Neural progenitor cell (in vitro differentiated cells): ENCODE measurements around the gene PYGB. TPM values are rescaled to one million over a fixed set of nuclear protein-coding genes. Genes with fewer than 3 reads are reported as not detected.

ENCODE experiments used
- DNase-seq: peaks from one replicate; pipeline ENCODE4 v3.0.0-alpha.2; 2016; ENCODE audit warnings: low spot score
- H2AFZ ChIP-seq: fragments of 200-600 bp; sonication (generic); replicated peaks from 2 replicates; pipeline ENCODE4 v1.6.1; 2016; ENCODE audit warnings: antibody characterized with exemption
- H3F3A ChIP-seq: fragments of 200-600 bp; sonication (generic); 2 replicates; pipeline ENCODE4 v1.6.1; 2016; ENCODE audit warnings: antibody characterized with exemption, low read depth
- H3K27ac ChIP-seq: fragments of 200-600 bp; sonication (generic); 2 replicates; pipeline ENCODE4 v1.5.1; 2016; ENCODE audit warnings: mild to moderate bottlenecking
- H3K27me3 ChIP-seq: fragments of 200-600 bp; sonication (generic); 2 replicates; pipeline ENCODE4 v1.6.1; 2016; ENCODE audit warnings: mild to moderate bottlenecking, moderate library complexity
- H3K36me3 ChIP-seq: fragments of 200-600 bp; sonication (generic); 2 replicates; pipeline ENCODE4 v1.5.1; 2016
- H3K4me1 ChIP-seq: fragments of 200-600 bp; sonication (generic); 2 replicates; pipeline ENCODE4 v1.6.1; 2016; ENCODE audit warnings: mixed run types
- H3K4me2 ChIP-seq: fragments of 200-600 bp; sonication (generic); 2 replicates; pipeline ENCODE4 v1.6.1; 2016
- H3K4me3 ChIP-seq: fragments of 200-600 bp; sonication (generic); 2 replicates; pipeline ENCODE4 v1.5.1; 2016
- H3K79me2 ChIP-seq: fragments of 200-600 bp; sonication (generic); 2 replicates; pipeline ENCODE4 v1.6.1; 2016; ENCODE audit warnings: low read depth
- H3K9ac ChIP-seq: fragments of 200-600 bp; sonication (generic); 2 replicates; pipeline ENCODE4 v1.6.1; 2016
- H3K9me3 ChIP-seq: fragments of 200-600 bp; sonication (generic); 2 replicates; pipeline ENCODE4 v1.5.1; 2016; ENCODE audit warnings: low read depth
- H4K20me1 ChIP-seq: fragments of 200-600 bp; sonication (generic); 2 replicates; pipeline ENCODE4 v1.6.1; 2016; ENCODE audit warnings: low read depth
- H3K27ac Mint-ChIP-seq: 3 replicates; pipeline ENCODE4 v1.8.0; 2021; ENCODE audit warnings: mixed read lengths
- H3K27me3 Mint-ChIP-seq: 2 replicates; pipeline ENCODE4 v1.8.0; 2022; ENCODE audit warnings: low read depth, mild to moderate bottlenecking, inconsistent platforms, moderate library complexity, mixed read lengths; ENCODE audit not compliant: insufficient read depth
- H3K36me3 Mint-ChIP-seq: 3 replicates; pipeline ENCODE4 v1.8.0; 2021; ENCODE audit warnings: mixed read lengths
- H3K4me1 Mint-ChIP-seq: 3 replicates; pipeline ENCODE4 v1.8.0; 2021; ENCODE audit warnings: mixed read lengths
- H3K4me3 Mint-ChIP-seq: 3 replicates; pipeline ENCODE4 v1.8.0; 2021; ENCODE audit warnings: mild to moderate bottlenecking, moderate library complexity, mixed read lengths
- H3K9me3 Mint-ChIP-seq: 3 replicates; pipeline ENCODE4 v1.8.0; 2020; ENCODE audit warnings: mixed read lengths
- EZH2 ChIP-seq: fragments of 200-600 bp; sonication (generic); IDR thresholded peaks from 2 replicates; pipeline ENCODE4 v1.6.1; 2017; ENCODE audit warnings: antibody characterized with exemption, mild to moderate bottlenecking, moderate library complexity
- EZH2phosphoT487 ChIP-seq: fragments of 200-600 bp; sonication (generic); IDR thresholded peaks from 2 replicates; pipeline ENCODE4 v1.6.1; 2017; ENCODE audit warnings: antibody characterized with exemption
- total RNA-seq: library from RNA; depleted of rRNA; stranded (reverse); fragments of >200 nt; gene quantifications from 2 replicates; pipeline ENCODE4 v1.2.3, GENCODE V29; 2015; ENCODE audit warnings: low replicate concordance
- TF ChIP-seq, protein P1 (sequence below): fragments of 200-600 bp; sonication (generic); IDR thresholded peaks from 2 replicates; pipeline ENCODE4 v1.5.1; 2017; ENCODE audit warnings: antibody characterized with exemption, mild to moderate bottlenecking

Gene PYGB
- total RNA-seq, 1 donor from 2014 or later, result 40.9 TPM

DNA sequence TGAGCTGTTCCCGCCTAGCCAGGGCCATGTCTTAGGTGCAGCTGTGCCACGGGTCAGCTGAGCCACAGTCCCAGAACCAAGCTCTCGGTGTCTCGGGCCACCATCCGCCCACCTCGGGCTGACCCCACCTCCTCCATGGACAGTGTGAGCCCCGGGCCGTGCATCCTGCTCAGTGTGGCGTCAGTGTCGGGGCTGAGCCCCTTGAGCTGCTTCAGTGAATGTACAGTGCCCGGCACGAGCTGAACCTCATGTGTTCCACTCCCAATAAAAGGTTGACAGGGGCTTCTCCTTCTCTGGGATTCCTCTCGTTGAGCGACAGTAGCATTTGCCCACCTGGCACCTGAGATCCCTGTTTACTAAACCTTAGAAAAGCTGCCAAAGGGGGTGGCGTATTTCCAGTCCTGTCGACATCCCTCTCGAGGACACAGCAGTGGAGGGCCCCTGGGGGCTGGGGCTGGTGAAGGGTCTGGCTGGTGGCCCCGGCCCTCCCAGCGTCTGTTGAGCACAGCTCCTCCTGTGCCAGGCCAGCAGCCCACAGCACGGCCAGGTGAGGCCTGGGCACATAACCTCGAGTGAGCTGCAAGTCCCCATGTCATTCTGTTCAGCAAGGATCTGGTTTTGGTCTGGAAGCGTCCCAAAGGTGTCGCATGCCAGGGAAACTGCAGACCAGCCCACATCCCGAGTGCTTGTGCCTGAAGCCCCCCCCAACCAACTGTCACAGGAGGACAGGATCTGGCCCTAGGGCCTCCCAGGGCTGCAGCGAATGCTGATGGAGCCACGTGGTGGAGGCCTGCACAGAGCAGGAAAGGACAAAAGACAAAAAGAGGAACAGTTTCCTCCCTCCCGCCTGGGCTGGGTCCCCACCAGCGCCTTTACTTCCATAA, 21.2 kb upstream of the PYGB start:
- Histone ChIP-seq H3K4me3 (no peak overlapping the region), H4K20me1 (no peaks in the 10 kb centered on the region), H3K9ac (no peak overlapping the region), H2AFZ (no peak overlapping the region), H3K36me3 (no peaks in the 10 kb centered on the region), H3K27me3 (no peaks in the 10 kb centered on the region), H3K4me1 (peaks cover 13% of the 10 kb centered on the region), H3K79me2 (no peaks in the 10 kb centered on the region), H3K27ac (no peak overlapping the region), H3K4me2 (no peak overlapping the region), H3K9me3 (no peaks in the 10 kb centered on the region), H3F3A (no peaks in the 10 kb centered on the region)
- no peak for TF ChIP-seq EZH2phosphoT487
- no peak for TF ChIP-seq EZH2
- TF ChIP-seq, protein P1, sequence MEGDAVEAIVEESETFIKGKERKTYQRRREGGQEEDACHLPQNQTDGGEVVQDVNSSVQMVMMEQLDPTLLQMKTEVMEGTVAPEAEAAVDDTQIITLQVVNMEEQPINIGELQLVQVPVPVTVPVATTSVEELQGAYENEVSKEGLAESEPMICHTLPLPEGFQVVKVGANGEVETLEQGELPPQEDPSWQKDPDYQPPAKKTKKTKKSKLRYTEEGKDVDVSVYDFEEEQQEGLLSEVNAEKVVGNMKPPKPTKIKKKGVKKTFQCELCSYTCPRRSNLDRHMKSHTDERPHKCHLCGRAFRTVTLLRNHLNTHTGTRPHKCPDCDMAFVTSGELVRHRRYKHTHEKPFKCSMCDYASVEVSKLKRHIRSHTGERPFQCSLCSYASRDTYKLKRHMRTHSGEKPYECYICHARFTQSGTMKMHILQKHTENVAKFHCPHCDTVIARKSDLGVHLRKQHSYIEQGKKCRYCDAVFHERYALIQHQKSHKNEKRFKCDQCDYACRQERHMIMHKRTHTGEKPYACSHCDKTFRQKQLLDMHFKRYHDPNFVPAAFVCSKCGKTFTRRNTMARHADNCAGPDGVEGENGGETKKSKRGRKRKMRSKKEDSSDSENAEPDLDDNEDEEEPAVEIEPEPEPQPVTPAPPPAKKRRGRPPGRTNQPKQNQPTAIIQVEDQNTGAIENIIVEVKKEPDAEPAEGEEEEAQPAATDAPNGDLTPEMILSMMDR, result no peak
- Mint-ChIP-seq H3K27me3 (no peaks in the 10 kb centered on the region), H3K36me3 (no peaks in the 10 kb centered on the region), H3K9me3 (no peaks in the 10 kb centered on the region), H3K27ac (no peak overlapping the region), H3K4me1 (peaks cover 20% of the 10 kb centered on the region), H3K4me3 (no peak overlapping the region)
- DNase-seq, result no peak

DNA sequence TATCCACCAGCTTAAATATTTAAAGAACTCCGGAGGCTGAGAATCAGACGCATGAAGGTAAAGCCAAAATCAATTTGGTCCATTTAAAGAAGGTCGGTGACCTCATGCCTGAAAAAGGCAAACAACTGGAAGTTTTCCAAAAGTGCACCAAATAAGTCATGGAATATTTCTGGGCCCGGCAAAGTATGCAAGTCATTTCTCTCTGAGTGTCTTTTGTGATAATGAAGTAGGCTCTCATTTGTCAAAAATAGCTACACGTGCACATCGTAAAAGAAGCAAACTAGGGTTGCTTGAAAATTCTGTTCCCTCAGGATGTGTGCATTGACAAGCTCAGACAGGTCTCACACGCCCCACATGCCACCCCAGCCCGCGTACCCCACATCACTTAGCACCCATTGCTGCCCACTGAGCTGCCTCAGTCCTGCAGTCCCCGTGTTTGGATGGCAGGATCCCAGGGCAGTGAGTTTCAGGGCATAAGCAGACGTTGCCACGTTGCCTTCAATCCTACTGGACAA, 20.5 kb upstream of the PYGB start:
- H2AFZ ChIP-seq, result no peak overlapping the region
- H3K9ac ChIP-seq, result no peak overlapping the region
- H3K9me3 Mint-ChIP-seq, result no peaks in the 10 kb centered on the region
- H3K36me3 Mint-ChIP-seq, result no peaks in the 10 kb centered on the region
- TF ChIP-seq, protein P1, result no peak
- TF ChIP-seq EZH2phosphoT487 (no peak), EZH2 (no peak)
- H3K4me3 Mint-ChIP-seq, result no peak overlapping the region
- H3K4me1 ChIP-seq, result peaks cover 13% of the 10 kb centered on the region
- no peaks in the 10 kb centered on the region for H3K36me3 ChIP-seq
- peak overlapping the region; percentile 54 for H3K27ac Mint-ChIP-seq
- no peaks in the 10 kb centered on the region for H3K9me3 ChIP-seq
- no peaks in the 10 kb centered on the region for H3K27me3 Mint-ChIP-seq
- H4K20me1 ChIP-seq, result no peaks in the 10 kb centered on the region
- peaks cover 20% of the 10 kb centered on the region for H3K4me1 Mint-ChIP-seq
- H3K79me2 ChIP-seq, result no peaks in the 10 kb centered on the region
- H3K4me3 ChIP-seq, result no peak overlapping the region
- H3K4me2 ChIP-seq, result no peak overlapping the region
- DNase-seq, result no peak
- H3K27me3 ChIP-seq, result no peaks in the 10 kb centered on the region
- H3F3A ChIP-seq, result no peaks in the 10 kb centered on the region
- no peak overlapping the region for H3K27ac ChIP-seq

DNA sequence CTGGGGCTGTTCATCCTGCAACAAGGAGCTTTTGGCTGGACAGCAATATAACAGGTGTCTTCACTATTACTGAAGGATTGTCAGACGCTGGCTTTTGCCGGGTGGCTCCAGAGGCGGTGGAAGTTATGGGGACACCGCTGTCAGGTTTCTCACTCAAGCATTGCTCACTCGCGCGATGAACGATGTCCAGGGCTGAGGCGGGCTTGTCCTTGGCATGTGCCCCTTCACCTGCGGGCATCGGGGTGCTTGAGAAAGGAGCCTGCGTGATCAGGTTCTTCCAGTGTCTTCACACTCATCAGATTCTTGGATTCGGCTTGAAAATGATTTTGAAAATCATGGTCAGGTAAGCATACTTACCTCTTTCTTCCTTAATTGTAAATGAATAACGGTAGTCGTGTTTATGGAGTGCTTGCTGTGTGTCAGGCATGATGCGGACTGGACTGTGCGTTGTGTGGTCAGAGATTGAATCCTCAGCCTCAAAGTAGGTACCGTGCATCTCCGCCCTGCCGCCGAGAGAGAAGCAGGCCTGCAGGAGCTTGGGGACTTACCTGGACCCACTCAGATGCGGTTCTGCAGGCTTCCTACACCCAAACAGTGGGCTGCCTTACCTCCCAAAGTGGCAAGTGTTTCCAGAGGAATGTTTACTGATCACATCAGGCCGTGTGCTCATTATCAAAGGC, 18.3 kb upstream of the PYGB start:
- Histone ChIP-seq H3K4me2 (no peak overlapping the region), H3K4me1 (peaks cover 19% of the 10 kb centered on the region), H3K9me3 (no peaks in the 10 kb centered on the region), H3K79me2 (no peaks in the 10 kb centered on the region), H3K4me3 (no peak overlapping the region), H3K36me3 (no peaks in the 10 kb centered on the region), H4K20me1 (no peaks in the 10 kb centered on the region), H3K9ac (no peak overlapping the region), H3K27me3 (no peaks in the 10 kb centered on the region), H2AFZ (no peak overlapping the region), H3K27ac (no peak overlapping the region), H3F3A (peaks cover 14% of the 10 kb centered on the region)
- Mint-ChIP-seq H3K9me3 (no peaks in the 10 kb centered on the region), H3K36me3 (no peaks in the 10 kb centered on the region), H3K27me3 (no peaks in the 10 kb centered on the region), H3K4me3 (no peak overlapping the region), H3K4me1 (peaks cover 25% of the 10 kb centered on the region), H3K27ac (peak overlapping the region; percentile 29)
- DNase-seq, result no peak
- TF ChIP-seq, protein P1, result no peak
- TF ChIP-seq EZH2phosphoT487, result no peak
- TF ChIP-seq EZH2, result no peak
